ENCODE measurements around the gene TRIM25.
"Not testable (repeated sequence)": the region's sequence is repeated elsewhere in the genome, so short reads cannot be mapped to it uniquely, and the experiment has no call there.

The TRIM25 gene

DNA sequence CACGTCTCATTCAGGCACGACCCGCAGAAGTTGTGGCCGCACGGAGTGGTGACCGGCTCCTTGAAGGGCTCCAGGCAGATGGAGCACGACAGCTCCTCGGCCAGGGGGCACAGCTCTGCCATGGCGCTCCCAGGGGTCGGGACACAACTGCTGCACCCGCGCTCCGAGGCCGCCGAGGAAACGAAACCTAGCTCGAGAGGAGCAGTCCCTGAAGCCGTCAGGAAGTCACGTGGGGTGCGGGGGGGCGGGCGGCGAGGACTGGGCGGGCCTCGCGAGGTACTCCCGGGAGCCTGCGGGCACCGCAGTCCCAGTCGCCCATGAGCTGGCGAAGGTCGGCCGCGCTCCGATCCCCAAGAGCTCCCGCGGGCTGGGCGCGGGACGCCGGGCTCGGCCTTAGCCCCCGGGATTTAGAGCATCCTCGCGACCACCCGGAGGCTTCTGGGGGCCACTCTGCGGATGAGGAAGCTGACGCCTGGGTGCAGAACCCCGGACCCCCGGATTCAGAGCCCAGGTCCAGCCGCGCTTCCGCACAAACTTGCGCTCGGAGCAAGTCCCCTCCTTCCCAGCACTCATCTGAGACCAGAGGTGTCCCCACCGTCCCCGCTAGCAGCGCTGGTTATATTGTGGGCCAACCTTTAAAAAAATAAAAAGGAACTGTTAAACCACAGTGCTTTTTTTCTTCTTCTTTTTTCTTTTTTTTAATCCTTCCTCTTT, at the start of gene TRIM25:
TRIM25 (minus strand) TSS at position 183 of the 714 bp plus-strand sequence; CDS start at position 122, 61 bp downstream.
- Mint-ChIP-seq H3K4me3 (peak within 1 kb of the TSS; percentile 96), H3K36me3 (no peaks in the 10 kb centered on the region), H3K27me3 (no peaks in the 10 kb centered on the region), H3K4me1 (ENCODE audit: low read depth) (peaks cover 61% of the 10 kb centered on the region), H3K9me3 (ENCODE audit: low read depth) (peaks cover 9% of the 10 kb centered on the region), H3K27ac (peak within 1 kb of the TSS; percentile 94)

- H3K4me1 Mint-ChIP-seq (ENCODE audit: low read depth): peaks cover 23% of the 10 kb centered on the region
- no peaks in the 10 kb centered on the region for H3K9me3 Mint-ChIP-seq (ENCODE audit: low read depth)
- H3K4me3 Mint-ChIP-seq: peak within 1 kb of the TSS; percentile 88
- no peaks in the 10 kb centered on the region for H3K27me3 Mint-ChIP-seq
- H3K27ac Mint-ChIP-seq: peak within 1 kb of the TSS; percentile 87
- no peaks in the 10 kb centered on the region for H3K36me3 Mint-ChIP-seq
Observed at GRCh38 chr17:56960596-56961538, 47.0 kb upstream of the TRIM25 start, which contains the start of gene COIL. TSS of gene COIL (minus strand) at chr17:56961050. CDS start at chr17:56961019, 31 bp downstream.

GRCh38 chr17:56956992-56957391, 43.1 kb upstream of the TRIM25 start:
- Mint-ChIP-seq H3K36me3 (no peaks in the 10 kb centered on the region), H3K27ac (no peak overlapping the region), H3K9me3 (ENCODE audit: low read depth) (no peaks in the 10 kb centered on the region), H3K4me3 (no peak overlapping the region), H3K4me1 (ENCODE audit: low read depth) (peaks cover 28% of the 10 kb centered on the region), H3K27me3 (no peaks in the 10 kb centered on the region)

GRCh38 chr17:56949595-56949994, 35.7 kb upstream of the TRIM25 start:
- Mint-ChIP-seq H3K4me3 (no peak overlapping the region), H3K4me1 (ENCODE audit: low read depth) (peaks cover 5% of the 10 kb centered on the region), H3K36me3 (peaks cover 4% of the 10 kb centered on the region), H3K27ac (peak overlapping the region; percentile 46), H3K27me3 (no peaks in the 10 kb centered on the region), H3K9me3 (ENCODE audit: low read depth) (no peaks in the 10 kb centered on the region)

DNA sequence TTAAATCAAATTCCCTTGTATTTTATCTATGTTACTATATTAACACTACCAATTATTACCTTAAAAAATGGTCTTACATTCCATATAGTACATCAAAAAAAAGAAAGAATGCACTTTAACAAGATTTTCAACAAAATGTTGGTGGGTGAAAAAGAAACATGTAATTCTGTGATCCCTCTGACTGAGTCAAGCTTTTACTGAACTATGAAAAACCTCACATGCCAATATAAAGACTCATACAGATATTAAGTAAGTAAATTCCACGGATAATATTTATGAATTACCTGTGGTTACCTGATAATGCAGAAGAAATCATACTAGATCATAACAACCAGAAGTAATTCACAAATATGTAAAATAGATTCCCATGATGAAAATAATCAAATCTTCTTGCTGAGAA, 34.6 kb upstream of the TRIM25 start:
- peaks cover 4% of the 10 kb centered on the region for H3K36me3 Mint-ChIP-seq
- no peaks in the 10 kb centered on the region for H3K9me3 Mint-ChIP-seq (ENCODE audit: low read depth)
- H3K4me3 Mint-ChIP-seq: no peak overlapping the region
- no peak overlapping the region for H3K27ac Mint-ChIP-seq
- no peaks in the 10 kb centered on the region for H3K27me3 Mint-ChIP-seq
- H3K4me1 Mint-ChIP-seq (ENCODE audit: low read depth): peaks cover 4% of the 10 kb centered on the region

DNA sequence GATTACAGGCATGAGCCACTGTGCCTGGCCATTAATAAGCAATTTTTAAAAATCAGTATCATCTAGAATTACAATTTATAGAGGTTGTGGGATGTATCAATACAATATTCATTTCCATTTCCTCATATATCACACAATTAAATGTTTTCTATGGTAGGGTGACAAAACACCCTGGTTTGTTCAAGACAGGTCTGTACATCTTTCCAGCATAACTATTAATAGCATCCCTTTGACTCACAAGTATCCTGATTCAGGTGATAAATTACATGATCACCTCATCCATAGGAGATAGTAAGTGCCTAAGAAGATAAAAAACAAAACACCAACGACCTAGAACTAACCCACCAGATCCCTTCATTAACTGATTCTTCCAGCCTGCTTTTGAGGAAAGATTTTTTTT, 33.9 kb upstream of the TRIM25 start:
- peaks cover 3% of the 10 kb centered on the region for H3K4me1 Mint-ChIP-seq (ENCODE audit: low read depth)
- peaks cover 4% of the 10 kb centered on the region for H3K36me3 Mint-ChIP-seq
- no peak overlapping the region for H3K4me3 Mint-ChIP-seq
- H3K9me3 Mint-ChIP-seq (ENCODE audit: low read depth): no peaks in the 10 kb centered on the region
- no peak overlapping the region for H3K27ac Mint-ChIP-seq
- no peaks in the 10 kb centered on the region for H3K27me3 Mint-ChIP-seq

- Mint-ChIP-seq H3K4me1 (ENCODE audit: low read depth) (peaks cover 3% of the 10 kb centered on the region), H3K9me3 (ENCODE audit: low read depth) (no peaks in the 10 kb centered on the region), H3K4me3 (no peak overlapping the region), H3K27me3 (no peaks in the 10 kb centered on the region), H3K27ac (no peak overlapping the region), H3K36me3 (peaks cover 7% of the 10 kb centered on the region)
Observed at GRCh38 chr17:56945938-56946505, 32.2 kb upstream of the TRIM25 start.

GRCh38 chr17:56943505-56944125, 29.8 kb upstream of the TRIM25 start:
- Mint-ChIP-seq H3K36me3 (peaks cover 8% of the 10 kb centered on the region), H3K4me1 (ENCODE audit: low read depth) (no peaks in the 10 kb centered on the region), H3K27me3 (no peaks in the 10 kb centered on the region), H3K9me3 (ENCODE audit: low read depth) (no peaks in the 10 kb centered on the region), H3K27ac (no peak overlapping the region), H3K4me3 (no peak overlapping the region)

DNA sequence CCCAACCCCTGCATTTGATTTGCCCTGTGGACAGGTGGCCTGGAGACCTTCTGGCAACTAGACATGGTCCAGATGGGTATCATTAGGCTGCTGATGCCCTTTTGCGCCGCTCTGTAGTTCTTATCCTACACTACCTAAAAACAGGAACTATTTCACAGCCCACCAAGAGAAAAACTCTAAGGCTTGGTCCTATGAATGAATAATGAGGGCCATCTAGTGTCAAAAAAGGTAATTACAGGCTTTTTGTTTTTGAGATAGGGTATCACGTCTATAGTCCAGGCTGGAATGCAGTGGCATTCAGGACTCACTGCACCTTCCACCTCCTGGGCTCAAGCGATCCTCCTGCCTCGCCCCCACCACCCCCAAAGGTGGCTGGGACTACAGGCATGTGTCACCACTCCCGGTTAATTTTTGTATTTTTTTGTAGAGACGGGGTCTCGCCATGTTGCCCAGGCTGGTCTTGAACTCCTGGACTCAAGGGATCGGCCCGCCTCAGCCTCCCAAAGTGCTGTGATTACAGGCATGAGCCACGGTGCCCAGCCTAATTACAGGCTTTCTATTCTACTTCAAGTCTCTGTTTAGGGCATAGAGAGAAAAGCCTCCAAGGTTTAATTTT, 26.1 kb upstream of the TRIM25 start:
- Mint-ChIP-seq H3K36me3 (peaks cover 17% of the 10 kb centered on the region), H3K27me3 (no peaks in the 10 kb centered on the region), H3K9me3 (ENCODE audit: low read depth) (no peaks in the 10 kb centered on the region), H3K4me1 (ENCODE audit: low read depth) (peaks cover 6% of the 10 kb centered on the region), H3K4me3 (no peak overlapping the region), H3K27ac (no peak overlapping the region)

DNA sequence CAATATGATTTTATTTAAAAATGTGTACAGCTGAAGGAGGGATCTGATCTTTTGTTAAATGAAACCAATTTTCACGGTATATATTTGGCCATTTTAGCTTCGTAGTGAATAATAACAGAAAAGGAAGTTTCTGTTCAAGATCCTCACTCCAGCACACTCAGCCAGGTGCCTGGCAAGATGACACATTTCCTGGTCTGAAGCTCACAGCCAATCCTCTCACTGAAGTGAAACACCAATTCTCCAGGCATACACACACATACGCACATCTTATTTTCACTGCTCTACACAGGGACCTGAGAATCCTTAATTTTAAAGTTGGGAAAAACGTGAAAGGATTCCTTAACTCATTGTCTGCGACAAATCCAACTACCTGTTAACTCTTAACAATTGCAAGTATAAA, 24.4 kb upstream of the TRIM25 start:
- H3K4me1 Mint-ChIP-seq (ENCODE audit: low read depth); H3K27ac Mint-ChIP-seq; H3K4me3 Mint-ChIP-seq; H3K27me3 Mint-ChIP-seq; H3K9me3 Mint-ChIP-seq (ENCODE audit: low read depth): not testable (repeated sequence)
- peaks cover 19% of the 10 kb centered on the region for H3K36me3 Mint-ChIP-seq

GRCh38 chr17:56937687-56938086, 23.8 kb upstream of the TRIM25 start:
- Mint-ChIP-seq H3K4me3 (no peak overlapping the region), H3K36me3 (peaks cover 19% of the 10 kb centered on the region), H3K27me3 (no peaks in the 10 kb centered on the region), H3K4me1 (ENCODE audit: low read depth) (peaks cover 6% of the 10 kb centered on the region), H3K9me3 (ENCODE audit: low read depth) (no peaks in the 10 kb centered on the region), H3K27ac (no peak overlapping the region)

GRCh38 chr17:56936697-56937322, 23.0 kb upstream of the TRIM25 start:
- Mint-ChIP-seq H3K36me3 (peaks cover 22% of the 10 kb centered on the region), H3K27me3 (no peaks in the 10 kb centered on the region), H3K4me3 (no peak overlapping the region), H3K27ac (no peak overlapping the region), H3K4me1 (ENCODE audit: low read depth) (peaks cover 6% of the 10 kb centered on the region), H3K9me3 (ENCODE audit: low read depth) (no peaks in the 10 kb centered on the region)

GRCh38 chr17:56935461-56935860, 21.6 kb upstream of the TRIM25 start:
- Mint-ChIP-seq H3K36me3 (peaks cover 26% of the 10 kb centered on the region), H3K4me3 (no peak overlapping the region), H3K4me1 (ENCODE audit: low read depth) (peaks cover 6% of the 10 kb centered on the region), H3K9me3 (ENCODE audit: low read depth) (no peaks in the 10 kb centered on the region), H3K27ac (no peak overlapping the region), H3K27me3 (no peaks in the 10 kb centered on the region)

DNA sequence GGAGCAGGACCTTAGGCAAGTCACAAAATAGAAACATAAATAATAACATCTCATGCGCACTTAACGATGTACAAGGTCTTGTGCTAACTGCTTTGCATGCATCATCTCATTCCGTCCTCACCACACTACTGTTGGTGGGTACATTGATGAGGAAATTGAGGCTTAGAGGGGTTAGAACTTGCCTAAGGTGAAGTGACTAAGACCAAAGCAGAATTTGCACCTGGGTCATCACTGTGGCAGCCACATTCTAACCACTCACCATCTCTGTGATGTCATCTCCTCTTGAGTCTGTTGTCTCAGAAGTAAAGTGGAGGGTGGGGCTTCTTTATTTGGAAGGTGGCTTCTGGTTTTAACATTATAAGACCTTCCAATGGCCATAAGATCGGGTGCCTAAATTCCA, 20.4 kb upstream of the TRIM25 start:
- Mint-ChIP-seq H3K27ac (no peak overlapping the region), H3K4me3 (no peak overlapping the region), H3K9me3 (ENCODE audit: low read depth) (no peaks in the 10 kb centered on the region), H3K36me3 (peaks cover 27% of the 10 kb centered on the region), H3K27me3 (no peaks in the 10 kb centered on the region), H3K4me1 (ENCODE audit: low read depth) (peaks cover 6% of the 10 kb centered on the region)
